Measurements from ENCODE around the gene CCIN.
"Not testable (repeated sequence)": the region's sequence is repeated elsewhere in the genome, so short reads cannot be mapped to it uniquely, and the experiment has no call there.

GRCh38 chr9:36160126-36160525 is 9.1 kb upstream of the CCIN start:
- not testable (repeated sequence) for TF ChIP-seq USF1 (IDR thresholded peaks at IDR 0.05; ENCODE audit: borderline replicate concordance, low read depth); GABPA (IDR thresholded peaks at IDR 0.05; ENCODE audit: low read depth)

All from SK-N-SH (cell line).